SK-N-SH treated with all-trans-retinoic acid at 6 μM for 48 hours (cell line): Measurements from ENCODE around the gene GEN1.

Source experiments
- ATAC-seq: fragments of 200-7000 bp; cut with Tn5 transposase; 3 replicates; pipeline ENCODE4 v1.9.1; 2020; ENCODE audit warnings: mild to moderate bottlenecking, moderate library complexity
- ARNTL ChIP-seq: fragments of 450-650 bp; formaldehyde crosslinking; IDR thresholded peaks from 2 replicates; pipeline ENCODE4 v1.5.0; 2020; ENCODE audit warnings: low read depth, mild to moderate bottlenecking, moderate library complexity, borderline replicate concordance
- BACH2 ChIP-seq: fragments of 250-450 bp; sonication (Bioruptor Pico); IDR thresholded peaks from 2 replicates; pipeline ENCODE4 v1.9.0; 2021; ENCODE audit warnings: mild to moderate bottlenecking, borderline replicate concordance
- CSDC2 ChIP-seq: fragments of 250-450 bp; sonication (Bioruptor Pico); IDR thresholded peaks from 2 replicates; pipeline ENCODE4 v1.5.0; 2020; ENCODE audit warnings: mild to moderate bottlenecking, moderate library complexity
- GLIS3 ChIP-seq: fragments of 250-450 bp; sonication (Bioruptor Pico); IDR thresholded peaks from 2 replicates; pipeline ENCODE4 v1.5.0; 2020; ENCODE audit warnings: mild to moderate bottlenecking, moderate library complexity
- ISL1 ChIP-seq: fragments of 250-450 bp; sonication (Bioruptor Pico); IDR thresholded peaks from 2 replicates; pipeline ENCODE4 v2.1.2; 2022; ENCODE audit warnings: mild to moderate bottlenecking, moderate library complexity
- OSR1 ChIP-seq: fragments of 250-450 bp; sonication (Bioruptor Pico); IDR thresholded peaks from 2 replicates; pipeline ENCODE4 v1.8.0; 2022; ENCODE audit warnings: moderate library complexity, mild to moderate bottlenecking, inconsistent platforms
- PATZ1 ChIP-seq: fragments of 250-450 bp; sonication (Bioruptor Pico); IDR thresholded peaks from 2 replicates; pipeline ENCODE4 v1.8.0; 2020; ENCODE audit warnings: mild to moderate bottlenecking, moderate library complexity, borderline replicate concordance
- PPARA ChIP-seq: fragments of 250-450 bp; sonication (Bioruptor Pico); IDR thresholded peaks from 2 replicates; pipeline ENCODE4 v1.5.0; 2020; ENCODE audit warnings: mild to moderate bottlenecking, borderline replicate concordance
- RARB ChIP-seq: fragments of 250-450 bp; sonication (Bioruptor Pico); IDR thresholded peaks from 2 replicates; pipeline ENCODE4 v1.8.0; 2021; ENCODE audit warnings: mild to moderate bottlenecking, moderate library complexity
- SNAI2 ChIP-seq: fragments of 250-450 bp; sonication (Bioruptor Pico); IDR thresholded peaks from 2 replicates; pipeline ENCODE4 v1.5.0; 2020; ENCODE audit warnings: mild to moderate bottlenecking, moderate library complexity
- TCF4 ChIP-seq: fragments of 250-450 bp; sonication (Bioruptor Pico); IDR thresholded peaks from 2 replicates; pipeline ENCODE4 v1.8.0; 2021; ENCODE audit warnings: mild to moderate bottlenecking, moderate library complexity, borderline replicate concordance
- TOX ChIP-seq: fragments of 250-450 bp; sonication (Bioruptor Pico); IDR thresholded peaks from 2 replicates; pipeline ENCODE4 v1.8.0; 2021; ENCODE audit warnings: mild to moderate bottlenecking, moderate library complexity, borderline replicate concordance
- ZC3H10 ChIP-seq: fragments of 250-450 bp; sonication (Bioruptor Pico); IDR thresholded peaks from 2 replicates; pipeline ENCODE4 v1.5.1; 2021; ENCODE audit warnings: mild to moderate bottlenecking, moderate library complexity
- ZFP30 ChIP-seq: fragments of 450-650 bp; formaldehyde crosslinking; IDR thresholded peaks from 2 replicates; pipeline ENCODE4 v1.5.0; 2022; ENCODE audit warnings: mild to moderate bottlenecking, moderate library complexity
- ZNF565 ChIP-seq: fragments of 450-650 bp; formaldehyde crosslinking; conservative IDR thresholded peaks from 2 replicates; pipeline ENCODE4 v1.5.0; 2020; ENCODE audit warnings: low read depth, mild to moderate bottlenecking, moderate library complexity
- ZNF70 ChIP-seq: fragments of 450-650 bp; formaldehyde crosslinking; IDR thresholded peaks from 2 replicates; pipeline ENCODE4 v1.5.0; 2020; ENCODE audit warnings: mild to moderate bottlenecking, moderate library complexity
- ZNF8 ChIP-seq: fragments of 450-650 bp; formaldehyde crosslinking; IDR thresholded peaks from 2 replicates; pipeline ENCODE4 v1.5.0; 2020; ENCODE audit warnings: mild to moderate bottlenecking, moderate library complexity
- TF ChIP-seq, protein P1 (sequence below): fragments of 250-450 bp; sonication (Bioruptor Pico); IDR thresholded peaks from 2 replicates; pipeline ENCODE4 v1.5.1; 2021; ENCODE audit warnings: mild to moderate bottlenecking, moderate library complexity
- TF ChIP-seq, protein P2 (sequence below): fragments of 250-450 bp; sonication (Bioruptor Pico); IDR thresholded peaks from 2 replicates; pipeline ENCODE4 v1.5.0; 2020; ENCODE audit warnings: mild to moderate bottlenecking, moderate library complexity
- TF ChIP-seq, protein P3 (sequence below): fragments of 250-450 bp; sonication (Bioruptor Pico); IDR thresholded peaks from 2 replicates; pipeline ENCODE4 v1.8.0; 2021; ENCODE audit warnings: low read depth, mild to moderate bottlenecking, moderate library complexity, borderline replicate concordance

The GEN1 gene

DNA sequence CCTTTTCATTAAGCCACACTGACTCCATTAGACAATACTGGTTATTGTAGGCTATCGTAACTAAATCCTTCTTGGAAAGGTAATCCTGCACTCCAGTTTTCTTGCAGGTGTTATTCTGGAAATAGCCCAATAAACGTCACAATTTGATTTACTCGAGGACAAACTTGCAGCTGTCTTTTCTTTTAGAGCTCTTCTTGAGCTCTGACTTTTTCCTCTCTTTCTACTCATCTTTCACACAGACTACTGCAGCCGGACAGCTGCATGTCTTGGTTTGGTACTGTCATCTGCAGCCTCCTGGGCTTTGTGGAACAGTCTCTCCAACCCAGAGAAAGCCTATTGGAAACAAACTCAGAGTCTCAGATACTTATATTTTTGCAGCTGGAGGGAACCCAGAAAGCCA, 39.4 kb downstream of the GEN1 start:
- no peak for ATAC-seq
- TF ChIP-seq CSDC2 (CRISPR knock-in tag): no peak

GRCh38 chr2:17793803-17794354, 39.9 kb downstream of the GEN1 start:
- no peak for TF ChIP-seq ZFP30 (CRISPR knock-in tag)
- no peak for TF ChIP-seq TOX (CRISPR knock-in tag)
- TF ChIP-seq ZNF8 (CRISPR knock-in tag): no peak
- TF ChIP-seq, protein P1, sequence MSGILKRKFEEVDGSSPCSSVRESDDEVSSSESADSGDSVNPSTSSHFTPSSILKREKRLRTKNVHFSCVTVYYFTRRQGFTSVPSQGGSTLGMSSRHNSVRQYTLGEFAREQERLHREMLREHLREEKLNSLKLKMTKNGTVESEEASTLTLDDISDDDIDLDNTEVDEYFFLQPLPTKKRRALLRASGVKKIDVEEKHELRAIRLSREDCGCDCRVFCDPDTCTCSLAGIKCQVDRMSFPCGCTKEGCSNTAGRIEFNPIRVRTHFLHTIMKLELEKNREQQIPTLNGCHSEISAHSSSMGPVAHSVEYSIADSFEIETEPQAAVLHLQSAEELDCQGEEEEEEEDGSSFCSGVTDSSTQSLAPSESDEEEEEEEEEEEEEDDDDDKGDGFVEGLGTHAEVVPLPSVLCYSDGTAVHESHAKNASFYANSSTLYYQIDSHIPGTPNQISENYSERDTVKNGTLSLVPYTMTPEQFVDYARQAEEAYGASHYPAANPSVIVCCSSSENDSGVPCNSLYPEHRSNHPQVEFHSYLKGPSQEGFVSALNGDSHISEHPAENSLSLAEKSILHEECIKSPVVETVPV (CRISPR knock-in tag): no peak
- TF ChIP-seq PPARA (CRISPR knock-in tag): no peak
- no peak for ATAC-seq

GRCh38 chr2:17795309-17795708, 41.4 kb downstream of the GEN1 start:
- TF ChIP-seq OSR1 (no peak), TCF4 (no peak), ARNTL (no peak), ISL1 (no peak), CSDC2 (CRISPR knock-in tag) (no peak), RARB (CRISPR knock-in tag) (no peak)
- TF ChIP-seq, protein P2, sequence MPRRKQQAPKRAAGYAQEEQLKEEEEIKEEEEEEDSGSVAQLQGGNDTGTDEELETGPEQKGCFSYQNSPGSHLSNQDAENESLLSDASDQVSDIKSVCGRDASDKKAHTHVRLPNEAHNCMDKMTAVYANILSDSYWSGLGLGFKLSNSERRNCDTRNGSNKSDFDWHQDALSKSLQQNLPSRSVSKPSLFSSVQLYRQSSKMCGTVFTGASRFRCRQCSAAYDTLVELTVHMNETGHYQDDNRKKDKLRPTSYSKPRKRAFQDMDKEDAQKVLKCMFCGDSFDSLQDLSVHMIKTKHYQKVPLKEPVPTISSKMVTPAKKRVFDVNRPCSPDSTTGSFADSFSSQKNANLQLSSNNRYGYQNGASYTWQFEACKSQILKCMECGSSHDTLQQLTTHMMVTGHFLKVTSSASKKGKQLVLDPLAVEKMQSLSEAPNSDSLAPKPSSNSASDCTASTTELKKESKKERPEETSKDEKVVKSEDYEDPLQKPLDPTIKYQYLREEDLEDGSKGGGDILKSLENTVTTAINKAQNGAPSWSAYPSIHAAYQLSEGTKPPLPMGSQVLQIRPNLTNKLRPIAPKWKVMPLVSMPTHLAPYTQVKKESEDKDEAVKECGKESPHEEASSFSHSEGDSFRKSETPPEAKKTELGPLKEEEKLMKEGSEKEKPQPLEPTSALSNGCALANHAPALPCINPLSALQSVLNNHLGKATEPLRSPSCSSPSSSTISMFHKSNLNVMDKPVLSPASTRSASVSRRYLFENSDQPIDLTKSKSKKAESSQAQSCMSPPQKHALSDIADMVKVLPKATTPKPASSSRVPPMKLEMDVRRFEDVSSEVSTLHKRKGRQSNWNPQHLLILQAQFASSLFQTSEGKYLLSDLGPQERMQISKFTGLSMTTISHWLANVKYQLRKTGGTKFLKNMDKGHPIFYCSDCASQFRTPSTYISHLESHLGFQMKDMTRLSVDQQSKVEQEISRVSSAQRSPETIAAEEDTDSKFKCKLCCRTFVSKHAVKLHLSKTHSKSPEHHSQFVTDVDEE (CRISPR knock-in tag): no peak
- TF ChIP-seq, protein P1 (CRISPR knock-in tag): no peak
- TF ChIP-seq, protein P3, sequence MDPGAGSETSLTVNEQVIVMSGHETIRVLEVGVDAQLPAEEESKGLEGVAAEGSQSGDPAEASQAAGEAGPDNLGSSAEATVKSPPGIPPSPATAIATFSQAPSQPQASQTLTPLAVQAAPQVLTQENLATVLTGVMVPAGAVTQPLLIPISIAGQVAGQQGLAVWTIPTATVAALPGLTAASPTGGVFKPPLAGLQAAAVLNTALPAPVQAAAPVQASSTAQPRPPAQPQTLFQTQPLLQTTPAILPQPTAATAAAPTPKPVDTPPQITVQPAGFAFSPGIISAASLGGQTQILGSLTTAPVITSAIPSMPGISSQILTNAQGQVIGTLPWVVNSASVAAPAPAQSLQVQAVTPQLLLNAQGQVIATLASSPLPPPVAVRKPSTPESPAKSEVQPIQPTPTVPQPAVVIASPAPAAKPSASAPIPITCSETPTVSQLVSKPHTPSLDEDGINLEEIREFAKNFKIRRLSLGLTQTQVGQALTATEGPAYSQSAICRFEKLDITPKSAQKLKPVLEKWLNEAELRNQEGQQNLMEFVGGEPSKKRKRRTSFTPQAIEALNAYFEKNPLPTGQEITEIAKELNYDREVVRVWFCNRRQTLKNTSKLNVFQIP (CRISPR knock-in tag): no peak
- no peak for ATAC-seq

DNA sequence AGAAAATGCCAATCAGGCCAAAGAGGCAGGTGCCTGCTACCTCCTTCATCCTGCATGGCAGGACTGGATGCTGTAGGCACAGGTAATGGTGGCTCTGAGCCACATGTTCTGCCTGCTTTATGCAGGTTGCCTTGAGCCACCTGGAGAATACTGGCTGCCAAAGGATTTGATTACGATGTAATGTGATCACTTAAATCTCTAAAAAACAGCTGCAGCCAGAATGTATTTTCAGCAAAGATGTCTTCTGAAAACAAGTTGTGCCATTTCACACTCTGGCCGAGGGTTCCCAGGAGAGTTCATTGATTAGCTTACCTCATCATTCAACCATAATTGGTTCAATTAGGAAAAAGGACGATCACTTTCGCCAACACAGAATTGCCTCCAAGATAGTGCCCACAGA, 44.4 kb downstream of the GEN1 start:
- no peak for TF ChIP-seq ZNF70 (CRISPR knock-in tag)
- no peak for TF ChIP-seq PPARA (CRISPR knock-in tag)
- no peak for TF ChIP-seq ISL1
- no peak for TF ChIP-seq OSR1
- TF ChIP-seq GLIS3 (CRISPR knock-in tag): no peak
- TF ChIP-seq, protein P2 (CRISPR knock-in tag): no peak
- no peak for TF ChIP-seq RARB (CRISPR knock-in tag)
- TF ChIP-seq TOX (CRISPR knock-in tag): no peak
- TF ChIP-seq, protein P3 (CRISPR knock-in tag): no peak
- TF ChIP-seq ZC3H10 (CRISPR knock-in tag): no peak
- TF ChIP-seq PATZ1: no peak
- TF ChIP-seq ZFP30 (CRISPR knock-in tag): no peak
- no peak for TF ChIP-seq BACH2
- TF ChIP-seq SNAI2: no peak
- no peak for TF ChIP-seq ZNF565 (CRISPR knock-in tag)
- TF ChIP-seq TCF4: no peak
- ATAC-seq: no peak
